HG03378 (cell line): ENCODE data around the gene RAB11FIP4.
"Not testable (repeated sequence)": the region's sequence is repeated elsewhere in the genome, so short reads cannot be mapped to it uniquely, and the experiment has no call there.

ENCODE experiments used
- ATAC-seq: cut with Tn5 transposase; IDR thresholded peaks from one replicate; pipeline ENCODE4 v1.9.1; 2021; ENCODE audit warnings: mild to moderate bottlenecking, moderate library complexity; ENCODE audit not compliant: unreplicated experiment

RAB11FIP4 gene

DNA sequence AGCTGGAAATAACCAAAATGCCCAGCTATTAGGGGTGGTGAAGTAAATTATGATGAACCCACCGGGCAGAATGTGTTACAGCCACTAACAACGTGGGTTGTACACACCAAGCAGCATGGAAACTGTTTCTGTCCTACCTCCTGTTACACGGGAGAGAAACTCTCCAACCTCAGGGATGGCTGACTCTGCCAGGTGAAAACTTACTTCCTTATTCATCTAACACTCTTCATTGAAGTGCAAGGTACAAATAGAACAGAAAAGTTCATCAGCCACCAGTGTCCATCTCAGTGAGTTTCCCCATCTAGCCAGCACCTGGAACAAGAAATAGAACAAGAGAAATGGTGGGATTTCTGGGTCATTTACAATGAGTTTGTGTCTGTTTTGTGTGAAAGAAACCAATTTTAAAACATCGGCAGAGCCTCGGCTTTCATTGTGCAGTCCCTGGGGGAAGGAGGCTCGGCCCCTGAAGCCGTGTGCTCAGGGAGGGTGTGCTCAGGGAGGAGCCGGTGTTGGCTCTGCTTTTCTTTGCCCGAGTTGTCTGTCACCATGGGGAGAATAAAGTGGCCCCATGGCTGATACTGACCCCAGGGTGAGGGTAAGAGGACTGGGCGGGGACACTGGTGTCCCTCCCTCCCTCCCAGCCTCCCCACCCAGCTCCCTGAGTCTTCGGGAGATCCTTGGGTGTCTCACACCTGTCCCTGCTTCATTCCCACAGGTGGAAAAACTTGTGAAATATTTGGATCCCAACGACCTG is 39.8 kb downstream of the RAB11FIP4 start:
- ATAC-seq, result no peak

DNA sequence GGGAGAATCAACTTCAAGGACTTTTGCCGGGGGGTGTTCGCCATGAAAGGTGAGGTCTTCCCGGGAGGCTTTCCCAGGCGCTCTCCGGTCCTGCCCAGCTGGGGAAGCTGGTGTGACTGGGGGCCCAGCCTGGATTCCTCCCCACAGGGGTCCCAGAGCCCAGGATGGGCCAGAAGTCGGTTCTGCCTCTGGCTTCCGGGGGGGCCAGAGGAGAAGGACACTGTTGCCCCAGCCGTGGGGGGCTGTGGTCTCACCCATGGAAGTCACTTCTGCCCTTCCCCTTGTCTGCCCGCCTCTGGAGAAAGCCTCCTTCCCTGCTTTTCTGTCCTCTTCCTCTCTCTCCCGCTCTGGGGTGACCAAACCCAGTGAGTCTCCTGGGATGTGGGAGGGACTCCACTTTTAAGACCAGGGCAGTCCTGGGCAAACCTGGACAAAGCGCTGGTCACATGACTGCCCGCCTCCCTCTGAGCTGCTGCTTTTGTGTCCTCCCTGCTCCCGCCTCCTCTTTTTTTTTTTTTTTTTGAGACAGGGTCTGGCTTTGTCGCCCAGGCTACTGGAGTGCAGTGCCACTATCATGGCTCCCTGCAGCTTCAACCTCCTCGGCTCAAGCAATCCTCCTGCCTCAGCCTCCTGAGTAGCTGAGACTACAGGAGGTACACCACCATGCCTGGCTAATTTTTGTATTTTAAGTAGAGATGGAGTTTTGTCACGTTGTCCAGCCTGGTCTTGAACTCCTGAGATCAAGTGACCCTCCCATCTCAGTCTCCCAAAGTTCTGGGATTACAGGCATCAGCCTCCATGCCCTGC is 40.6 kb downstream of the RAB11FIP4 start:
- ATAC-seq, result no peak

- ATAC-seq, result no peak
These were observed 41.8 kb downstream of the RAB11FIP4 start for GRCh38 chr17:31433091-31433790.

DNA sequence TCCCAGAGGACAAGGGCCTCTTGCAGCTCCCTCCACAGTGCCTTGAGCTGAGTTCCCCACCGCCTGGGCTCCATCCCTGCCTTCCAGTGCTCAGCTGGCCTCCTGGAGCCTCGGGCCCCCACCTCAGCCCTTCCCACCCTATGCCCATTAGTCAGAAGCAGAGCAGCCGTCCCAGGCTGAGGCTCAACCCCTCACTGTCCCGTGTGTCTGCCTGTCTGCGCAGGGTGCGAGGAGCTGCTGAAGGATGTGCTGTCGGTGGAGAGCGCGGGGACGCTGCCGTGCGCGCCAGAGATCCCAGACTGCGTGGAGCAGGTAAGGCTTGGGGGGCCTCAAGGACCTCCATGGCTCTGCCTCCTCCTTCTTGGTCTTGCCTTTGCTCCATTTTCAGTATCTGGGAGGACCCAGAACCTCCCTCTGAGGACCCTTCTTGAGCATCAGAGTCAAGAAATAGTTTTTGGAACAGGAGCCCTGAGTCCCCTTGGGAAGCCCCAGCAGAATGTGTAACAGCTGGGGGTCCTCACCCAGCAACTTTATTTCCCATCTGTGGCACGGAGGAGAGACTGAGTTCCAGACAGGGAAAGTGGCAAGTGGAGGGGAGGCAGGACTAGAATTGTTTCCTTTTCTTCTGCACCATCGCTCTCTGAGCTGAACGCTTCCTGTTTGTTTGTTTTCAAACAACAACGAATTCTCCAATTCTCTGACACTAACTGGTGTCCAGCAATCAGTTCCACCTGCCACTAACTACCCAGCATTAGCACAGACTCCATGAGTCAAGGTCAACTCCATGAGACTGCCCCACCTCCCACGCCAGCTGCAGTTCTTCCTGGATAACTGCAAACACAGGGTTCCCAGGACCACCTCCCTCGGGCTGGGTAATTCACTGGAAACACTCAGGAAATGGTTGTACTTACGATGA is 42.6 kb downstream of the RAB11FIP4 start:
- no peak for ATAC-seq

DNA sequence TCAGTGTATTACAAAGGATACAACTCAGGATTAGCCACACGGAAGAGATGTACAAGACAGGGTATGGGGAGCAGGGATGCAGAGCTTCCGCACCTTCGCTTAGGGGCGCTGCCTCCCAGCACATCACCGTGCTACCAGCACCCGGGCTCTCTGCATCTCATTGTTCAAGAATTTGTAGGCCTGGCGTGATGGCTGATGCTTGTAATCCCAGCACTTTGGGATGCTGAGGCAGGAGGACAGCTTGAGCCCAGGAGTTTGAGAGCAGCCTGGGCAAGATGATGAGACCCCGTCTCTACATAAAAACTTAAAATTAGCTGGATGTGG is 43.2 kb downstream of the RAB11FIP4 start:
- no peak for ATAC-seq

DNA sequence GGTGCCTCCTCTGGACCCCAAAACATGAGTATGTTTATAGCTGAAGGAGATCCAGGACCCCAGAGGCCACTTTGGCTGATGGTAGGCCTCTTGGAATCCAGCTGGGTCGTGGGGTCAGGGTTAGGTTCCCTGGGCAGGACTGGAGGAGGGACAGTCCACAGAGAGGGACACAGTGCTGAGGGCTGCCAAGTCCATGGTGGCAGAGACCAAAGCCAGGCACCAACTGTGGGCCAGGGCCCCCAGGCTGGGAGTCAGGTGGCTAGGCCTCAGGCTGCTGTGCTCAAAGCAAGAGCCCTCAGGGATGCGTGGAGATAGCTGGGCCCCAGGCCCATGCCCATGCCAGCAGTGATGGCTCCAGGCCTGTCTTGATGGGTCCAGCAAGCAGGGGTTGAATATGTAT is 44.1 kb downstream of the RAB11FIP4 start:
- ATAC-seq, result no peak

DNA sequence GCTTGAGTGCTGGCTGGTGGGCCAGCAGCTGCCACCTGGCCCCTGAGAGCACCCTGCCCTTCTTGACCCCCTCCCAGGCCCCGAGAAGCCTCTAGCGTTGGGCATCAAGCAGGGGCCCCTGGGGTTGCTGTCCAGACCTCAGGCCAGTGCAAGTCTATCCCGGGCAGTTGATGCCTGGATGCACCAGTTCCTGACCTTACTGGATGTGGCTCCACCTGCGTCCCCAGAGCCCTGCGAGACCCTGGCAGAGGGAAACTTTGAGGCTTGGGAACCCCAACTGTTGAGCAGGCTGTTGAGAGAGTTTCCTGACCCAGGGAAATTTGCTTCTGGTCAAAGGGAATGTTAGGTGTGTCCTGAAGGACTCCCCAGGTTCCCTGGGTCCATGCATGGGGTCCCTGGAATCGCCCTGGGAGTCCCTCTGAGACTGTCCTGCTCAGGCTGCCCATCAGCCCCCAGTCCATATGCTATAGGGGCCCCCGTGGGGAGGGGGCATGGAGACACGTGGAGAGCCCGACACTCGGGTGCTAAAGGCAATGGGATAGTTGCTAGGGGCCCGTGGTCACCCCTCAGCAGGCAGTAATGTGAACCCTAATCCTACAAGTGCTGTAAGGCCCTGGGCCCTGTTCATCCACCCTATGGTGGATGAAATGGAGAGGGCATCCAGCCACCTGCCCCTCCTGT is 46.4 kb downstream of the RAB11FIP4 start:
- ATAC-seq, result no peak

GRCh38 chr17:31439716-31440115 is 48.2 kb downstream of the RAB11FIP4 start:
- no peak for ATAC-seq

- no peak for ATAC-seq
These were observed 50.8 kb downstream of the RAB11FIP4 start for GRCh38 chr17:31442276-31442675.

DNA sequence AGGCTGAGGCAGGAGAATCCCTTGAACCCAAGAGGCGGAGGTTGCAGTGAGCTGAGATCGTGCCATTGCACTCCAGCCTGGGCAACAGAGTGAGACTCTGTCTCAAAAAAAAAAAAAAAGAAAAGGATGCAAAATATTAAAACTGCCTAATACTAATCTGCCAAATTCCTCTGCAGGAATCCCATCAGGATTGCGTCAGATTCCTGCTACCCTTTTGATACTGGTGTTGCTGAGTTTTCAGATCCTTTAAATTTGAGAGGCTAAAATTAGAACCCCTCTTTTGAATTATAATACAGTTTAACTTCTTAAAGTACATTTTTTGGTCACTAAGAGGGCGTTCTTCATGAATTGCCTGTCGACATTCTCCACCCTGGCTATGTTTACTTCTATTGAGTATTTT is 51.4 kb downstream of the RAB11FIP4 start:
- not testable (repeated sequence) for ATAC-seq

GRCh38 chr17:31443386-31443785 is 51.9 kb downstream of the RAB11FIP4 start:
- no peak for ATAC-seq

GRCh38 chr17:31444026-31444425 is 52.6 kb downstream of the RAB11FIP4 start:
- no peak for ATAC-seq

DNA sequence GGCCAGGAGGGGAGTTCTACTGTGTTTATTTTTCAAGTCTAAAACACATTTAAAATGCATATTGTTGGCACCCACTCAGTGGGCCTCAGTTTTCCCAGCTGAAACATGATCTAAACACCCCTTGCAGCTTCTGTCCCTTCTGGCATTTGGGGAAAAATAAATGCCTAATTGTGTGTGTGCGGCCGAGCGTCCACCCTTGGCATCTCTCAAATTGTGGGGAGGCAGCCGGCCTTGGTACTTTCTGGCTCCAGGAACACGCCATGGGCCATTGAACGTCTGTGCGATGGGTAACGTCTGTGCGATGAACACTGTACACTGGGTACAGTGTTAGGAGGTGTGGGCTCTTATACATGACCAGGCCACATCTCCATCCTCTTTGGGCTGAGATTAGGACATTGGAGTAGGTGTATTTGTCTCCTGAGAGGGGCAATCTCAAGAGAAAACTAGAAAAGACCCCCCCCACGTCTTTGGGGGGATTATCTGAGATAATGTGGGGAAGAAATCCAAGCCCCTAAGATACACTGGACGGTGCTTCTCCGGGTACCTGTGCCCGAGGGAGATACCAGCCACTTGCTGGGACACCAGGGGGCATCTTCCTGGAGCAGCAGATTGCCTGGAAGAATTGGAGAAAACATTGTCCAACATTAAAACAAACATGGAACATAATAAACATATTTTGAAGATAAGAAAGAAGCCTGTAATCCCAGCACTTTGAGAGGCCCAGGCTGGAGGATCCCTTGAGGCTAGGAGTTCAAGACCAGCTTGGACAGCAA is 54.9 kb downstream of the RAB11FIP4 start:
- ATAC-seq, result no peak

- ATAC-seq, result no peak
These were observed 57.1 kb downstream of the RAB11FIP4 start for GRCh38 chr17:31448467-31449077.

DNA sequence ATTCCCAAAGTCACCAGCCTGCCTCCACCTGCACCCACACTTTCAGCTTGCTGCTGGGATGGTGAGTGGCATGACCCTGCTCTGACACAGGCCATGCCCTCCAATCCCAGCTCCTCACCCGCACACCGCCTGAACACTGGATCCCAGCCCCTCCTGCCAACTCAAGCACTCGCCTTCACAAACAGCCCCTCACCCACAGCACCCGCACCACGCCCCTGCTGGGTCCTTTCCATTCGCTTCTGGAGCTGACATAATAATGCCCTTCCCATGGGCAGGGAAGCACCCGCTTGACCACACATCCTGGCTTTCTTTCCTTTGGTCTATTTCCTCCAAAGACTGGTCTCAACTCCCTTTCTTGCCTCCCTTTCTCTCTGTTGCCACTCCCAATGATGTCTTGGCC is 57.6 kb downstream of the RAB11FIP4 start:
- no peak for ATAC-seq

GRCh38 chr17:31449746-31450145 is 58.3 kb downstream of the RAB11FIP4 start:
- no peak for ATAC-seq

- ATAC-seq, result no peak
These were observed 60.6 kb downstream of the RAB11FIP4 start for GRCh38 chr17:31452101-31452500.

DNA sequence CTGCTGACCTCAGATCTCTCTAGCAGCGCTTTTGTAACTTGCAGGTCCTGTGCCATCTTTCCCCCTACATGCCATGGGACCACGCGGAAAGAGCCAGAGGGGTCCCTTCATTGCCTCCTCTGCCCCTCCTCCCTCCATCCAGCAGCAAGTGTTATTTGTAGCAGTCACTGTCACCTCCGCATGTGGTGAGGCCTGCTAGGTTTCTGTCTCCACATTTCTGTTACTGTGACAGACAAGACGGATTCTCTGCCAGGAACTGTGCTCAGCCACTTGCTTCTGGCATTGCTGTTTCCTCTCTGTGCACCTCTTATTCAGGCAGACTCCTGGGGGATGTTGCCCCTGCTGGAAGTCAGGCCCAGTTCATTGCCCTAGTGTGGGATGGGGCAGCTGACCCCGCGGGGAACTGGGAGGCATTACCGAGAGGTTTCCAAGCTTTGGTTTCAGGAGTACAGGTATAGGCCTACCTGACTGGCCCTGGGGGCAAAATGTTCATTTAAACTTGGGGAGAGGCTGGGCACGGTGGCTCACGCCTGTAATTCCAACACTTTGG is 61.2 kb downstream of the RAB11FIP4 start:
- ATAC-seq, result no peak

DNA sequence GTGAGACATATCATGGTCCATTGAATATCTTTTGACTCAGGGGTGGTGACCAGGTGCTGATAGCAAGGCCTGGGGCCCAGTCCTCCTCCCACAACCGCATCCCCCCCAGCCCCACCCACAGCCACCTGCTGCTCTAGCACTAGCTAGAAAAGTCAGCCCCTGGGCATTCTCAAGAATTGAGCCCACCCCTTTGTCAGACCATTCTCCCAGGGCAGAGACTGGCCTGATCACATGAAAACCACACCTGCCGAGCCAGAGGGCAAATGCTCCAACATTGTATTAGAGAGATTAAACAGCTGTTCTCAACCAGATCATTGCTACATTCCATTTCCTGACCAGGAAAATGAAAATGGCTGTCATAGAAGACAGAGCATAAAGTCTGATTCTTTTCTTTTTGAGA is 62.4 kb downstream of the RAB11FIP4 start:
- no peak for ATAC-seq
